ENCODE results near the gene MYO10.
"Not testable (repeated sequence)": the region's sequence is repeated elsewhere in the genome, so short reads cannot be mapped to it uniquely, and the experiment has no call there.

The MYO10 gene

GRCh38 chr5:16884595-16884994 is 51.5 kb downstream of the MYO10 start:
- DNase-seq = no peak

GRCh38 chr5:16883806-16884205 is 52.3 kb downstream of the MYO10 start:
- no peak for DNase-seq

DNA sequence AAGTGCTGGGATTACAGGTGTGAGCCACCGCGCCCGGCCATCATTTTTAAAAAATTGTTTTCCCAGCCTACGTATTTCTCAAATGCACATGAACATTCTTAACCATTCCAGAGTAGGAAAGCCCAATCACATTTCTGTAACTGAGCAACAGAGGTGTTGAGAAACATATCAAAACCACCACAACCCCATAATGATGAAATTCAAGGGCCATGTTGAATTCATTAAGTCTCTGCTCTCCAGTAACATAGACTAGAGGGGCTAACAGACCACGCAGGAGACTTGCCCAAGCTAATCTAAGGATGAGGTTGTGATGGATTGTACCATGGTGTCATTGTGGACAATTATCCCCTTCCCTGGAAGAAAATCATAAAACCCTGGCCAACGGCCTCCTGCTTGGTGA is 52.9 kb downstream of the MYO10 start:
- no peak for DNase-seq

GRCh38 chr5:16881251-16881650 is 54.8 kb downstream of the MYO10 start:
- DNase-seq = no peak

DNA sequence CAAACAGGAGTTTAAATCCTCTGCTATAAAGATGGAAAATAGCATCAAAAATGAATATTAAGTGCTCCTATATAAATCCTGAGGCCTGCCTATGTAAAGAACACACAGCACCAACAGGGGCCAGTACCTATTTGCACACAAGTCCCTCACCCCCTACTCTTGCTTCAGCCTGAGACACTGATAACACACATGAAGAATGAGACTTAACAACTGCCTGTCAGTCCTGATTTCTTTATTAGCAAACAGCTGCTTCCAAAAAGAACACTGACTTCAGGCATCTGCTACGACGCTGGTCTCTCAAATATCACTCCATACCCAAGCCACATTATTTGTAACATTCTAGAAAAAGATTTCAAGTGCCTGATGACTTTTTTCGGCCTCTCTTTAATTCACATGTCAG is 55.5 kb downstream of the MYO10 start:
- DNase-seq = no peak

GRCh38 chr5:16879650-16880049 is 56.4 kb downstream of the MYO10 start:
- DNase-seq = no peak

- DNase-seq = no peak
Measured at GRCh38 chr5:16879191-16879590, 56.9 kb downstream of the MYO10 start.

DNA sequence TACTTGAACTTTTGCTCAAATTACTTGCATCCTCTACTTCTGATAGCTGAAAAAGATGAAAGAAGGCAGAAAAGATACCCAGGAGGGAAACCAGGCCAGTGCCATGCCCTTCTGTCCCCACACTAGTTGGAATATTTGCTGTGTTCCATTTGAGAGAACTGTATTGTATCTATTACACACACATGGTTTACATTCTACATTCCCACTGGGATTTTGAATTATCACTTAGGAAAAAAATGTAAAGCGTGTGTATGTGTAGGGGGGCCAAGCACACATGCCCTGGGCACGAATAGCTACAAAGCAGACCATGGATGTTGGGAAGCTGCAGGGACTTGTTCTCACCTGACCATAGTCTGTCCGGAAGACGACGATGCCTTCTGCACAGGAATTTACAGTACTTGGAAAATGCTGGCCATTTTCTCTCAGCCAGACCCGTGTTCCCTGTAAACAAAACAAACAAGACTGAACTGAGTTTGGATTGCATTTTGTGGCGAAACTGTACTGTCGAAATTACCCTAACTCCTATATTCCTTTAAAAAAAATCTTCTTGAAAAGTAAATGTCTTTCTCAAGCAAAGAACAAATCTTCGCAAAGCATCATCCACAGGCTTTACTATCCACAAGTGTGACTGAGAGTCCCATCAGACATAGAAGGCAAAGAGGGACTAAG is 58.7 kb downstream of the MYO10 start:
- DNase-seq = no peak

DNA sequence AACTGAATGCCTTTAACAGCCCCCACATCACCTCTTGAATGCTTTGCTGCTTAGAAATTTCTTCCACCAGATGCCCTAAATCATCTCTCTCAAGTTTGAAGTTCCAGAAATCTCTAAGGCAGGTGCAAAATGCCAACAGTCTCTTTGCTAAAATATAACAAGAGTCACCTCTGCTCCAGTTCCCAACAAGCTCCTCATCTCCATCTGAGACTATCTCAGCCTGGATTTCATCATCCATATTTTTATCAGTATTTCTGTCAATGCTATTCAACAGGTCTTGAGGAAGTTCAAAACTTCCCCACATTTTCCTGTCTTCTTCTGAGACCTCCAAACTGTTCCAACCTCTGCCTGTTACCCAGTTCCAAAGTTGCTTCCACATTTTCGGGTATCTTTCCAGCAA is 61.7 kb downstream of the MYO10 start:
- not testable (repeated sequence) for DNase-seq

- DNase-seq = no peak
Measured at GRCh38 chr5:16871746-16872339, 64.2 kb downstream of the MYO10 start.

DNA sequence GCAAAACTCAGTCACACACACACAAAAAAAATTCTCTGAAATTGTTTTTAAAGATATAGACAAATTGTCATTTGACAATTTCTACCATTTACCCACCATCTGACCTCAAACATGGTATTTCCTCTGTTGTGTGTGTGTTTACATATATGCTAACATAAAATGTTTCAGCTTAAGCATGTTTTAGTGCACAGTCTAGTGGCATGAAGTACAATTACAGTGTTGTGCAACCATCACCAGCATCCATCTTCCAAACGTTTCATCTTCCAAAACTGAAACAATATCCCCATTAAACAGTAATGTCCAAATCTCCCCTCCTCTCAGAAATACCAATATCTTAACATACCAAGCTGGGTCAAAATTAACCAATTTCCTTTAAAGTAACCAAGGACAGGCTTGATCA is 65.2 kb downstream of the MYO10 start:
- no peak for DNase-seq

GRCh38 chr5:16869821-16870796 is 66.0 kb downstream of the MYO10 start:
- no peak for DNase-seq

GRCh38 chr5:16867577-16867953 is 68.5 kb downstream of the MYO10 start:
- DNase-seq = no peak

- DNase-seq = no peak
Measured at GRCh38 chr5:16866795-16867576, 69.1 kb downstream of the MYO10 start.

DNA sequence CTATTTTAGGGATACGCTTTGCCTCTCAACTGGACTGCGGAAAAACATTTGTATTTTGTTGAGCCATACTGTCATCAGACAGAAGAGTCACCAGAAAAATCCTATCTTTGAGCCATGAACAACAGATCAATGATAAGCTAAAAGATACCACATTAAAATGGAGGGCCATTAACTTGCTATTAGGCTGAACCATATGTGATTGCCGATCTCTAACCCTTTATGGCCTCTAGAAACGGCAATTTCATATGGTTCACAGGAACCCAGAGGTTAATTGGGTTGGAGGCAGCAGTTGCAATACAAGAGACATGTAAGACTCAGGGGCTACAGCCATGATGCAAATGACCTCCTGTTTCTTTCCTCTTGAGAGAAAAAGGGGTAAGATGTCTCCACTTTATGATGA is 69.8 kb downstream of the MYO10 start:
- DNase-seq = no peak

DNA sequence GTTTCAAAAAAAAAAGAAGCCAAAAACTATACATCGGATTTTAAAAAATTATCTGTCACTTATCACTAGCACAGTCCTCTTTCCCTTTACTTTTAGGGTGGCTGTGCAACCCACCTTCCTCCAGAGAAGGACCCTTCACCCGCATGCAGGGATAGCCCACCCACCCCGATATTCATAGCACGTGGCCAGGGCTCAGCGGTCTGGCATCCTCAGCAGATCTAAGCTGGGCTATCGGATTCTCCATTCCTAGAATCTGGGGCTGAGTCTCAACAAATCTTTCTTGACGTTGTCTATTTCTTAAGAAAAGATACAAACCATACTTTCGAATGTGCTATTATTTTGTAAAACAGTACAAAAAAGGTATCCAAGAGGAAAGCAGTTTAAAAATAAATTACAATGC is 70.9 kb downstream of the MYO10 start:
- DNase-seq = no peak

GRCh38 chr5:16864631-16865131 is 71.4 kb downstream of the MYO10 start:
- DNase-seq = no peak

GRCh38 chr5:16863469-16863946 is 72.6 kb downstream of the MYO10 start:
- DNase-seq = no peak

DNA sequence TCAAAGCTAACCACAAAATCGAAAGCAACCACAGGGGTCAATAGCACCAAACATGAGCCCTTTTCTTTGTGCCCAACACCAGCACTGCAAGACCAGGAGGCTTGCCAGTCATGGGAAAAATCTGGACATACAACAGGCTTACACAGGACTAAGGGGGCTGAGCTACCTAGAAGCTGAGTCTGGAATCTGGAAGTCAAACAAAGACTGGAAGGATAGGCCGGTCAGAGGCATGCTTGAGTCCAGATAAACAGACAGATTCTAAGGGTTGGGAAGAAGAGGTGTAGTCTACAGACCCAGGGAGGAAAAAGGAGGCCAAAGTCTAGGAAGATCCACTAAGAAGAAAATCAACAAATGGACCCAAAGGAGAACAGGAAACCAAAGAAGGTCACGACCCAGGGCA is 73.3 kb downstream of the MYO10 start:
- DNase-seq = no peak

DNA sequence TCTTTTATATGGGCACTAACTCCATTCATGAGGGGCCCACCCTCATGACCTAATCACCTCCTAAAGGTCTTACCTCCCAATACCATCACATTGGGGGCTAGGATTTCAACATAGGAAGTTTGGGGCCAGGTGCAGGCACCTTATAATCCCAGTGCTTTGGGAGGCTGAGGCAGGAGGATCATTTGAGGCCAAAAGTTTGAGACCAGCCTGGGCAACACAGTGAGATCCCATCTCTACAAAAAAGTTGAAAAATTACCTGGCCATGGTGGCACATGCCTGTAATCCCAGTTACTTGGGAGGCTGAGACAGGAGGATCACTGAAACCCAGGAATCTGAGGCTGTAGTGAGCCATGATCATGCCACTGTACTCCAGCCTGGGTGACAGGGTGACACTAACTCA is 76.7 kb downstream of the MYO10 start:
- DNase-seq = no peak

DNA sequence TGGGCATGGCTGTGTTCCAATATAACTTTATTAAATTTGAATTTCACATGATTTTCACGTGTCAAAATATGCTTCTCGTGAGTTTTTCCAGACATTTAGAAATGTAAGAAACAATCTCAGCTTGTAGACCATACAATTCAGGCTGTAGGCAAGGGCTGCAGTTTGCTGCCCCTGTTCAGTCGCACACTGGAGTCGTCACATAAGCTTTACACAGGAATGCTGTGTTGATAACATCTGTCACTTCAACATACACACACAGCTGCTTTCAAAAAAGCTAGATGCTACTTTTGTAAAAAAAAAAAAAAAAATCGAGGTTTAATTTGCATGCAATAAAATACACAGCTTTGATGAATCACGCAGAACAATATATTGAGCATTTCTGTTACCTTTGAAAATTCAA is 77.9 kb downstream of the MYO10 start:
- no peak for DNase-seq

- no peak for DNase-seq
Measured at GRCh38 chr5:16857635-16858034, 78.5 kb downstream of the MYO10 start.

- no peak for DNase-seq
Measured at GRCh38 chr5:16856531-16856930, 79.6 kb downstream of the MYO10 start.
